Activated CD4-positive, alpha-beta T cell treated with anti-CD3 and anti-CD28 coated beads, Interleukin-2, amount 10 ng/mL, durations not matched to agents 7 days and 5 days (primary cell): Measurements from ENCODE around the gene DIDO1. TPM values are rescaled to one million over a fixed set of nuclear protein-coding genes. Genes with fewer than 3 reads are reported as not detected.

Source experiments
- CTCF ChIA-PET: fragments of 350-600 bp; sonication (Branson Sonifier 250); formaldehyde crosslinking; loops from one replicate; lab custom pipeline; 2021; ENCODE audit warnings: antibody characterized with exemption; lab: Charles Lee
- POLR2A ChIA-PET: fragments of 350-600 bp; sonication (Branson Sonifier 250); formaldehyde crosslinking; loops from one replicate; lab custom pipeline; 2021; ENCODE audit warnings: antibody characterized with exemption; lab: Charles Lee
- DNase-seq: peaks from one replicate; pipeline ENCODE4 v3.0.0-alpha.2; 2020
- H3K27ac Mint-ChIP-seq: one replicate; pipeline ENCODE4 v1.8.0; 2021; ENCODE audit warnings: mild to moderate bottlenecking, moderate library complexity, mixed read lengths
- H3K27me3 Mint-ChIP-seq: one replicate; pipeline ENCODE4 v1.8.0; 2021; ENCODE audit warnings: mixed read lengths
- H3K36me3 Mint-ChIP-seq: one replicate; pipeline ENCODE4 v1.8.0; 2021; ENCODE audit warnings: low read depth, mixed read lengths
- H3K4me1 Mint-ChIP-seq: one replicate; pipeline ENCODE4 v1.8.0; 2021; ENCODE audit warnings: mixed read lengths
- H3K4me3 Mint-ChIP-seq: one replicate; pipeline ENCODE4 v1.8.0; 2021; ENCODE audit warnings: mild to moderate bottlenecking, moderate library complexity, mixed read lengths
- H3K9me3 Mint-ChIP-seq: one replicate; pipeline ENCODE4 v1.8.0; 2021; ENCODE audit warnings: mixed read lengths
- total RNA-seq, 2 experiments: library from RNA; stranded (reverse); gene quantifications; one replicate each; pipeline ENCODE4 v1.2.3, GENCODE V29; 2021

Gene DIDO1
- total RNA-seq, 2 experiments from 2014 or later = 78.3 to 79.4 TPM

- H3K4me3 Mint-ChIP-seq = no peak overlapping the region
- no peaks in the 10 kb centered on the region for H3K9me3 Mint-ChIP-seq
- peak; percentile 32 for DNase-seq
- CTCF ChIA-PET = interaction anchor here (0.7 to 3.3 kb wide), 10 partner anchors 8 to 32 kb away, joined by 3 to 24 read pairs (median 3); no protein-coding TSS in a partner anchor
- POLR2A ChIA-PET = interaction anchor here (0.7 kb wide), 1 partner anchor 143 kb away, joined by 9 read pairs; no protein-coding TSS in a partner anchor
- no peaks in the 10 kb centered on the region for H3K27me3 Mint-ChIP-seq
- H3K27ac Mint-ChIP-seq = no peak overlapping the region
- peaks cover 73% of the 10 kb centered on the region for H3K36me3 Mint-ChIP-seq
- H3K4me1 Mint-ChIP-seq = peaks cover 30% of the 10 kb centered on the region
Measured at GRCh38 chr20:62907384-62908317, 18.7 kb downstream of the DIDO1 start.

- CTCF ChIA-PET = interaction anchor here (0.9 to 3.3 kb wide), 7 partner anchors 8 to 32 kb away, joined by 3 to 24 read pairs (median 3); no protein-coding TSS in a partner anchor
- Mint-ChIP-seq H3K9me3 (no peaks in the 10 kb centered on the region), H3K4me1 (peaks cover 33% of the 10 kb centered on the region), H3K36me3 (peaks cover 72% of the 10 kb centered on the region), H3K4me3 (no peak overlapping the region), H3K27me3 (no peaks in the 10 kb centered on the region), H3K27ac (no peak overlapping the region)
- POLR2A ChIA-PET = interaction anchor here (0.7 kb wide), 1 partner anchor 142 kb away, joined by 9 read pairs; no protein-coding TSS in a partner anchor
- no peak for DNase-seq
Measured at GRCh38 chr20:62906647-62907375, 19.5 kb downstream of the DIDO1 start.

GRCh38 chr20:62906209-62906608 lies 20.1 kb downstream of the DIDO1 start:
- ChIA-PET CTCF (interaction anchor here (1.0 to 3.3 kb wide), 5 partner anchors 9 to 31 kb away, joined by 3 to 24 read pairs (median 3); partner anchors contain the start of gene DIDO1), POLR2A (no interaction called here)
- Mint-ChIP-seq H3K36me3 (peaks cover 72% of the 10 kb centered on the region), H3K4me1 (peaks cover 35% of the 10 kb centered on the region), H3K4me3 (no peak overlapping the region), H3K9me3 (no peaks in the 10 kb centered on the region), H3K27me3 (no peaks in the 10 kb centered on the region), H3K27ac (no peak overlapping the region)
- no peak for DNase-seq

- H3K4me3 Mint-ChIP-seq = no peak overlapping the region
- CTCF ChIA-PET = interaction anchor here (1.0 to 1.9 kb wide), 3 partner anchors 10 to 20 kb away, joined by 3 to 4 read pairs (median 3); partner anchors contain the start of gene DIDO1
Measured at GRCh38 chr20:62905536-62906117, 20.7 kb downstream of the DIDO1 start.

GRCh38 chr20:62902926-62903615 lies 23.2 kb downstream of the DIDO1 start:
- ChIA-PET CTCF (interaction anchor here (0.9 to 1.8 kb wide), 6 partner anchors 12 to 123 kb away, joined by 3 to 7 read pairs (median 4); no protein-coding TSS in a partner anchor), POLR2A (no interaction called here)
- Mint-ChIP-seq H3K4me1 (peaks cover 46% of the 10 kb centered on the region), H3K27me3 (no peaks in the 10 kb centered on the region), H3K9me3 (no peaks in the 10 kb centered on the region), H3K4me3 (no peak overlapping the region), H3K27ac (no peak overlapping the region), H3K36me3 (peaks cover 56% of the 10 kb centered on the region)
- DNase-seq = no peak

More at GRCh38 chr20:62905536-62906117, 20.7 kb downstream of the DIDO1 start:
- H3K9me3 Mint-ChIP-seq = no peaks in the 10 kb centered on the region
- no peak for DNase-seq
- no peak overlapping the region for H3K27ac Mint-ChIP-seq
- H3K36me3 Mint-ChIP-seq = peaks cover 70% of the 10 kb centered on the region
- H3K27me3 Mint-ChIP-seq = no peaks in the 10 kb centered on the region
- POLR2A ChIA-PET = no interaction called here
- H3K4me1 Mint-ChIP-seq = peaks cover 41% of the 10 kb centered on the region

GRCh38 chr20:62901891-62902290 lies 24.4 kb downstream of the DIDO1 start:
- Mint-ChIP-seq H3K27ac (no peak overlapping the region), H3K36me3 (peaks cover 44% of the 10 kb centered on the region), H3K4me1 (peaks cover 43% of the 10 kb centered on the region), H3K9me3 (no peaks in the 10 kb centered on the region), H3K27me3 (no peaks in the 10 kb centered on the region), H3K4me3 (no peak overlapping the region)
- CTCF ChIA-PET = interaction anchor here (0.6 to 1.6 kb wide), 5 partner anchors 12 to 1210 kb away, joined by 3 to 5 read pairs (median 3); no protein-coding TSS in a partner anchor
- no peak for DNase-seq
- POLR2A ChIA-PET = no interaction called here

- Mint-ChIP-seq H3K36me3 (peaks cover 40% of the 10 kb centered on the region), H3K9me3 (no peaks in the 10 kb centered on the region), H3K27me3 (no peaks in the 10 kb centered on the region), H3K4me1 (peaks cover 43% of the 10 kb centered on the region), H3K4me3 (no peak overlapping the region), H3K27ac (peak overlapping the region; percentile 80)
- peak; percentile 22 for DNase-seq
- CTCF ChIA-PET = interaction anchor here (0.5 to 1.6 kb wide), 7 partner anchors 11 to 74 kb away, joined by 3 to 5 read pairs (median 3); no protein-coding TSS in a partner anchor
- POLR2A ChIA-PET = no interaction called here
Measured at GRCh38 chr20:62900692-62901584, 25.4 kb downstream of the DIDO1 start.

- Mint-ChIP-seq H3K9me3 (no peaks in the 10 kb centered on the region), H3K27ac (peak overlapping the region; percentile 80), H3K27me3 (no peaks in the 10 kb centered on the region), H3K4me3 (no peak overlapping the region), H3K4me1 (peaks cover 43% of the 10 kb centered on the region), H3K36me3 (peaks cover 41% of the 10 kb centered on the region)
- POLR2A ChIA-PET = no interaction called here
- CTCF ChIA-PET = interaction anchor here (0.8 to 1.6 kb wide), 8 partner anchors 9 to 75 kb away, joined by 3 to 5 read pairs (median 4); no protein-coding TSS in a partner anchor
- DNase-seq = peak; percentile 77
Measured at GRCh38 chr20:62900052-62900691, 26.1 kb downstream of the DIDO1 start.

GRCh38 chr20:62899633-62900051 lies 26.7 kb downstream of the DIDO1 start:
- CTCF ChIA-PET = interaction anchor here (0.8 to 1.6 kb wide), 8 partner anchors 8 to 79 kb away, joined by 3 to 5 read pairs (median 3); no protein-coding TSS in a partner anchor
- H3K27ac Mint-ChIP-seq = peak overlapping the region; percentile 80
- no peak for DNase-seq
- no peaks in the 10 kb centered on the region for H3K9me3 Mint-ChIP-seq
- no peak overlapping the region for H3K4me3 Mint-ChIP-seq
- no peaks in the 10 kb centered on the region for H3K27me3 Mint-ChIP-seq
- peaks cover 37% of the 10 kb centered on the region for H3K36me3 Mint-ChIP-seq
- POLR2A ChIA-PET = no interaction called here
- H3K4me1 Mint-ChIP-seq = peaks cover 41% of the 10 kb centered on the region

- ChIA-PET POLR2A (no interaction called here), CTCF (interaction anchor here (0.8 to 1.6 kb wide), 6 partner anchors 8 to 79 kb away, joined by 3 to 5 read pairs (median 3); no protein-coding TSS in a partner anchor)
- DNase-seq = no peak
- Mint-ChIP-seq H3K36me3 (peaks cover 37% of the 10 kb centered on the region), H3K27ac (peak overlapping the region; percentile 58), H3K4me1 (peaks cover 39% of the 10 kb centered on the region), H3K27me3 (no peaks in the 10 kb centered on the region), H3K9me3 (no peaks in the 10 kb centered on the region), H3K4me3 (no peak overlapping the region)
Measured at GRCh38 chr20:62898970-62899632, 27.2 kb downstream of the DIDO1 start.
